HS-27A (cell line): ENCODE data around the gene OR6N1.

Source experiments
- DNase-seq: peaks from one replicate; pipeline ENCODE4 v3.0.0-alpha.2; 2012; ENCODE audit warnings: low read depth, missing footprints

Gene OR6N1

GRCh38 chr1:158752155-158752712 lies 19.8 kb downstream of the OR6N1 start:
- DNase-seq: no peak

- DNase-seq: no peak
Observed at GRCh38 chr1:158735848-158736247, 36.1 kb downstream of the OR6N1 start.

- DNase-seq: no peak
Observed at GRCh38 chr1:158732524-158732923, 39.5 kb downstream of the OR6N1 start.

- DNase-seq: no peak
Observed at GRCh38 chr1:158731707-158732106, 40.3 kb downstream of the OR6N1 start.

- no peak for DNase-seq
Observed at GRCh38 chr1:158730453-158730852, 41.5 kb downstream of the OR6N1 start.

GRCh38 chr1:158728510-158729225 lies 43.3 kb downstream of the OR6N1 start:
- DNase-seq: no peak

- no peak for DNase-seq
Observed at GRCh38 chr1:158724442-158724841, 47.6 kb downstream of the OR6N1 start.

- DNase-seq: no peak
Observed at GRCh38 chr1:158720620-158721019, 51.4 kb downstream of the OR6N1 start, which contains the start of gene OR6K3. TSS of gene OR6K3 (minus strand) at chr1:158720720. CDS start at chr1:158718115, 2,605 bp downstream.

- DNase-seq: no peak
Observed at GRCh38 chr1:158719664-158720063, 52.3 kb downstream of the OR6N1 start.

GRCh38 chr1:158717344-158717743 lies 54.7 kb downstream of the OR6N1 start:
- no peak for DNase-seq

- DNase-seq: no peak
Observed at GRCh38 chr1:158716335-158716734, 55.7 kb downstream of the OR6N1 start.

- DNase-seq: no peak
Observed at GRCh38 chr1:158714754-158715153, 57.2 kb downstream of the OR6N1 start.
